Heart right ventricle (tissue), 16 donors: ENCODE data around the gene SETBP1. TPM values are rescaled to one million over a fixed set of nuclear protein-coding genes. Genes with fewer than 3 reads are reported as not detected.

Source experiments
- ATAC-seq, 8 donors: fragments of 200-7000 bp; cut with Tn5 transposase; one replicate each; pipeline ENCODE4 v1.9.1; 2020; ENCODE audit warnings: mild to moderate bottlenecking in 8 of 8, moderate library complexity in 8 of 8, moderate number of reproducible peaks in 1 of 8
- DNase-seq, 2 donors: peaks; one replicate each; pipeline ENCODE4 v3.0.0-alpha.2; 2020
- H3K27ac ChIP-seq, 10 donors: fragments of 200-600 bp; sonication (generic) in 2 of 10; one replicate each; pipeline versions ENCODE4 v1.5.0 to v1.8.0; 2020 to 2022; ENCODE audit warnings: mild to moderate bottlenecking in 3 of 10
- H3K27me3 ChIP-seq, 7 donors: fragments of 200-600 bp; one replicate each; pipeline ENCODE4 v1.8.0; 2021 to 2022; ENCODE audit warnings: mild to moderate bottlenecking in 2 of 7
- H3K36me3 ChIP-seq, 9 donors: fragments of 200-600 bp; sonication (generic) in 1 of 9; one replicate each; pipeline versions ENCODE4 v1.5.0 to v1.8.0; 2020 to 2022; ENCODE audit warnings: mild to moderate bottlenecking in 2 of 9
- H3K4me1 ChIP-seq, 9 donors: fragments of 200-600 bp; sonication (generic) in 1 of 9; one replicate each; pipeline versions ENCODE4 v1.5.0 to v1.8.0; 2020 to 2022; ENCODE audit warnings: mild to moderate bottlenecking in 4 of 9
- H3K4me3 ChIP-seq, 10 donors: fragments of 200-600 bp; sonication (generic) in 2 of 10; one replicate each; pipeline versions ENCODE4 v1.5.0 to v1.8.0; 2020 to 2022; ENCODE audit warnings: mild to moderate bottlenecking in 7 of 10, moderate library complexity in 2 of 10
- H3K9me3 ChIP-seq, 11 donors: fragments of 200-600 bp in 10 of 11; sonication (generic) in 2 of 11; one replicate each; pipeline versions ENCODE4 v1.5.0 to v1.8.0; 2013 to 2022; ENCODE audit warnings: mild to moderate bottlenecking in 2 of 11, control low read depth in 1 of 11, moderate library complexity in 1 of 11
- WGBS, 2 donors: extraction: QIAGEN DNeasy Blood & Tissue Kit; methylation state at CpG; one replicate each; pipeline ENCODE4 v1.1.7; 2013; ENCODE audit warnings: inconsistent platforms in 1 of 2; 5-methylcytosine and 5-hydroxymethylcytosine counted together
- intact Hi-C, 10 donors: fragments of 100-400 bp; cut with DNase I; formaldehyde crosslinking; loops; one replicate each; pipeline versions ENCODE4 v1.11.1 to v1.14.2; 2022
- polyA plus RNA-seq, 2 donors: library from polyadenylated mRNA; stranded (reverse); fragments of 200-250 nt; gene quantifications; one replicate each; pipeline ENCODE4 v1.2.3, GENCODE V29; 2013
- total RNA-seq, 10 donors: library from RNA; stranded (reverse); fragmentation: NEBNext Ultra II Directional in 3 of 10; extraction: Animal tissue kit (Norgen Biotek cat#: 25700) in 3 of 10; gene quantifications; one replicate each; pipeline versions ENCODE4 v1.2.1 to v1.2.4, GENCODE V29; 2021 to 2023
- TF ChIP-seq, protein P1 (sequence below), 9 donors: fragments of 200-600 bp; sonication (generic) in 2 of 9; IDR thresholded peaks; one replicate each; pipeline versions ENCODE4 v1.5.0 to v1.8.0; 2021 to 2022; ENCODE audit warnings: antibody characterized with exemption in 9 of 9, mild to moderate bottlenecking in 5 of 9, moderate library complexity in 1 of 9
- donor health status: Arrhythmogenic right ventricular cardiomyopathy.
- donor health status: ischemic (EF 13 %, LVEDD 7.1; RV severe dilation, severe dysfunction).
- donor health status: healthy with polysubstance abuse.
- donor health status: DM: no; HTN: yes; CAD: no.
- donor health status: DM: no; HTN: no; CAD: no.
- donor health status: ischemic (EF 25% LVEDD 6.9; RV normal size, moderate dysfunction).
- donor health status: ischemic (EF 25% LVEDD 5.7; RV mildly dilated, moderate dysfunction).
- donor health status: healthy.
- donor health status: DM: yes; HTN: yes; CAD: no.
- donor health status: Ischemic cardiomyopathy.
- donor health status: ischemic (EF 35%, LVEDD 5.7; RV mildly dilated, moderate dysfunction).
- donor health status: nonischemic (EF 11% LVEDD 7.7; RV severe dilation, severe dysfunction).
- donor health status: DM: yes; HTN: yes; CAD: no.
- donor health status: PGD.
- donor health status: ischemic (EF 29% LVEDD 5.4; RV normal size, mild dysfunction).
- donor health status: nonischemic (EF 23%, LVEDD 6.1; RV moderate dilation, normal function).

Gene SETBP1
- total and polyA plus RNA-seq, 12 donors: 0.71 to 12.2 (median 6.1) TPM

- Histone ChIP-seq H3K27ac (no peak overlapping the region), H3K4me1 (peaks cover 0 to 29% (median 9%) of the 10 kb centered on the region in 9 donors), H3K27me3 (no peaks in the 10 kb centered on the region), H3K4me3 (no peak overlapping the region), H3K36me3 (no peaks in the 10 kb centered on the region), H3K9me3 (no peaks in the 10 kb centered on the region)
- TF ChIP-seq, protein P1, sequence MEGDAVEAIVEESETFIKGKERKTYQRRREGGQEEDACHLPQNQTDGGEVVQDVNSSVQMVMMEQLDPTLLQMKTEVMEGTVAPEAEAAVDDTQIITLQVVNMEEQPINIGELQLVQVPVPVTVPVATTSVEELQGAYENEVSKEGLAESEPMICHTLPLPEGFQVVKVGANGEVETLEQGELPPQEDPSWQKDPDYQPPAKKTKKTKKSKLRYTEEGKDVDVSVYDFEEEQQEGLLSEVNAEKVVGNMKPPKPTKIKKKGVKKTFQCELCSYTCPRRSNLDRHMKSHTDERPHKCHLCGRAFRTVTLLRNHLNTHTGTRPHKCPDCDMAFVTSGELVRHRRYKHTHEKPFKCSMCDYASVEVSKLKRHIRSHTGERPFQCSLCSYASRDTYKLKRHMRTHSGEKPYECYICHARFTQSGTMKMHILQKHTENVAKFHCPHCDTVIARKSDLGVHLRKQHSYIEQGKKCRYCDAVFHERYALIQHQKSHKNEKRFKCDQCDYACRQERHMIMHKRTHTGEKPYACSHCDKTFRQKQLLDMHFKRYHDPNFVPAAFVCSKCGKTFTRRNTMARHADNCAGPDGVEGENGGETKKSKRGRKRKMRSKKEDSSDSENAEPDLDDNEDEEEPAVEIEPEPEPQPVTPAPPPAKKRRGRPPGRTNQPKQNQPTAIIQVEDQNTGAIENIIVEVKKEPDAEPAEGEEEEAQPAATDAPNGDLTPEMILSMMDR (IDR thresholded peaks at IDR 0.05): no peak
- intact Hi-C loops: no loop called here
- ATAC-seq: no peak
- no peak for DNase-seq
Observed at GRCh38 chr18:44846450-44846849, 165.8 kb downstream of the SETBP1 start.

DNA sequence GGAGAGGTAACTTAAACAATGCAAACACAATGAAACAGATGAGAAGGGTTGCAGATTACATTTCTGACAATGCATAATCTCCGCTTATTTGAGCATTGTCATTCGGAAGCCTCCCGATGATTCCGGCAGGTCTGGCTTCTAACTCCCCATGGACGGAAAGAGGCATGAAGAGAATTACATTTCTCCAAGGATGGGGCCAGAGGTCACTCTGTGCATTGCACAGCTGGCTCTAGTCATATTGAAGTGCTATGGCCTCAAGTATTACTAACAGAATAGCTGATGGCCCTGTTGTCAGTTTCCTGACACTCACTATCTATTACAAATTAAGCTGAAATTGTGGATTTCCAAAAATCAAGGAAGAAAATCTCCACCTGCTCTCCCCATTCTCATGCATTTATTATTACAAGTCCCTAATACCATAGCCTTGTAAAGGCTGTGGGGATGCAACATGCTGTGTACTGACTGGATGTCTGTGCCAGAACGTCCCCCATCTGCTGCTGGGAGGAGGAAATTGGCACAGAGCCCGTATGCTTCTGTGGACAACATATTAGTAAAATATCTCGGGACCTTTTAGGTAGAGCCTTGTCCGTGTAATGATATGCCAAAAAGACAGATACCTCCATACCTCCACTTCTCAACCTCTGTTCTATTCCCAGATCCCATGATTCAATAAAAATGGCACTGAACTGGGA, 168.1 kb downstream of the SETBP1 start:
- Histone ChIP-seq H3K36me3 (no peaks in the 10 kb centered on the region), H3K27ac (no peak overlapping the region), H3K4me1 (peaks cover 0 to 51% (median 17%) of the 10 kb centered on the region in 9 donors), H3K4me3 (no peak overlapping the region), H3K9me3 (no peaks in the 10 kb centered on the region), H3K27me3 (no peaks in the 10 kb centered on the region)
- TF ChIP-seq, protein P1 (IDR thresholded peaks at IDR 0.05): no peak
- DNase-seq (peak in 1 of 2 donors; percentile 24), ATAC-seq (no peak)
- WGBS, 2 donors: 65 to 67% methylated on average over 9 of the region's 9 CpGs
- intact Hi-C loops: no loop called here

- TF ChIP-seq, protein P1 (IDR thresholded peaks at IDR 0.05): no peak
- 77 to 90% methylated on average over 6 of the region's 6 CpGs for WGBS, 2 donors
- Histone ChIP-seq H3K27ac (no peak overlapping the region), H3K27me3 (no peaks in the 10 kb centered on the region), H3K4me3 (no peak overlapping the region), H3K9me3 (no peaks in the 10 kb centered on the region), H3K4me1 (peaks cover 0 to 49% (median 17%) of the 10 kb centered on the region in 9 donors), H3K36me3 (no peaks in the 10 kb centered on the region)
- peak in 1 of 8 donors; percentile 59 for ATAC-seq
- intact Hi-C loops: no loop called here
- no peak for DNase-seq
Observed at GRCh38 chr18:44849361-44849760, 168.7 kb downstream of the SETBP1 start.

GRCh38 chr18:44850001-44850400, 169.3 kb downstream of the SETBP1 start:
- H3K4me1 ChIP-seq: peaks cover 0 to 44% (median 17%) of the 10 kb centered on the region in 9 donors

More at GRCh38 chr18:44850001-44850400, 169.3 kb downstream of the SETBP1 start:
- H3K27ac ChIP-seq: no peak overlapping the region
- ATAC-seq (no peak), DNase-seq (no peak)
- no peaks in the 10 kb centered on the region for H3K27me3 ChIP-seq
- intact Hi-C loops: loop anchor here in 1 of 10 donors (10.0 kb wide), 1 partner anchor 55 kb away; no protein-coding TSS in a partner anchor
- no peak overlapping the region for H3K4me3 ChIP-seq
- no peaks in the 10 kb centered on the region for H3K36me3 ChIP-seq
- 69 to 87% methylated on average over 2 of the region's 2 CpGs for WGBS, 2 donors
- no peaks in the 10 kb centered on the region for H3K9me3 ChIP-seq
- TF ChIP-seq, protein P1 (IDR thresholded peaks at IDR 0.05): no peak
